K562 (cell line): Measurements from ENCODE around the gene SFSWAP. TPM values are rescaled to one million over a fixed set of nuclear protein-coding genes. Genes with fewer than 3 reads are reported as not detected.

ENCODE experiments used
- ATAC-seq: fragments of 200-7000 bp; cut with Tn5 transposase; 3 replicates; pipeline ENCODE4 v1.9.1; 2020; ENCODE audit warnings: moderate library complexity
- BruUV-seq: library from RNA; stranded (reverse); fragments of 400-500 nt; replicated peaks from 2 replicates; lab custom pipeline; 2021; lab: Mats Ljungman, UMichigan
- CTCF ChIA-PET: fragments of 300-600 bp; formaldehyde crosslinking; extraction: SDS; loops from one replicate; lab custom pipeline; 2021; ENCODE audit warnings: low intra/inter-chr PET ratio; lab: Yijun Ruan, JAX
- POLR2A ChIA-PET: fragments of 300-600, 350-650 bp; sonication (Branson Sonifier 250); formaldehyde crosslinking; extraction: SDS; loops from one replicate; lab custom pipeline; 2021; ENCODE audit warnings: antibody characterized with exemption, inconsistent platforms; lab: Yijun Ruan, JAX
- DNase-seq, 4 experiments: peaks; one replicate each; pipeline versions ENCODE4 v3.0.0 to v3.0.0-alpha.2; 2011 to 2018; ENCODE audit warnings: low spot score in 3 of 4, mixed read lengths in 3 of 4; ENCODE audit errors: extremely low read depth in 1 of 4
- FAIRE-seq: peaks from 2 replicates; lab custom pipeline; 2011; peaks lifted over from hg19 to GRCh38; lab: Jason Lieb, UNC
- H2AFZ ChIP-seq: 2 replicates; pipeline ENCODE4 v1.6.0; 2011; ENCODE audit warnings: low read depth, low read length, control low read depth, inconsistent platforms
- H3K27ac ChIP-seq: fragments of 200-600 bp; 3 replicates; pipeline ENCODE4 v1.8.0; 2011; ENCODE audit warnings: low read depth, mild to moderate bottlenecking, control low read depth, inconsistent platforms, low read length, moderate library complexity, mixed read lengths; ENCODE audit errors: extremely low read depth
- H3K27me3 ChIP-seq, 2 experiments: fragments of 300-600 bp in 1 of 2; 2 replicates in 1 of 2; 3 replicates in 1 of 2; pipeline versions ENCODE4 v1.6.0 to v1.8.0; 2011; ENCODE audit warnings: inconsistent platforms in 2 of 2, low read length in 2 of 2, mild to moderate bottlenecking in 1 of 2, mixed read lengths in 1 of 2, moderate library complexity in 1 of 2; ENCODE audit not compliant: control insufficient read depth in 2 of 2, insufficient read depth in 2 of 2
- H3K36me3 ChIP-seq: fragments of 300-600 bp; 3 replicates; pipeline ENCODE4 v1.8.0; 2011; ENCODE audit warnings: mild to moderate bottlenecking, low read length, inconsistent platforms; ENCODE audit not compliant: control insufficient read depth, insufficient read depth
- H3K4me1 ChIP-seq, 2 experiments: fragments of 200-600 bp in 1 of 2; replicated peaks in 1 of 2; 2 replicates in 1 of 2; 3 replicates in 1 of 2; pipeline versions ENCODE4 v1.5.1 to v1.8.0; 2011; ENCODE audit warnings: inconsistent platforms in 2 of 2, low read length in 2 of 2, mild to moderate bottlenecking in 1 of 2, mixed read lengths in 1 of 2, moderate library complexity in 1 of 2; ENCODE audit not compliant: control insufficient read depth in 2 of 2, insufficient read depth in 2 of 2
- H3K4me2 ChIP-seq: 2 replicates; pipeline ENCODE4 v1.6.1; 2011; ENCODE audit warnings: low read length, control low read depth, inconsistent platforms, mixed read lengths; ENCODE audit not compliant: insufficient read depth
- H3K4me3 ChIP-seq: fragments of 200-600 bp; sonication (generic), shearing (Covaris generic); 2 replicates; pipeline ENCODE4 v1.5.1; 2016; ENCODE audit warnings: control low read depth, inconsistent platforms
- H3K79me2 ChIP-seq: fragments of 200-600 bp; 3 replicates; pipeline ENCODE4 v1.8.0; 2011; ENCODE audit warnings: low read length, inconsistent platforms; ENCODE audit not compliant: control insufficient read depth, insufficient read depth
- H3K9ac ChIP-seq, 2 experiments: 2 replicates each; pipeline versions ENCODE4 v1.6.0 to v1.6.1; 2011; ENCODE audit warnings: low read depth in 2 of 2, low read length in 2 of 2, control low read depth in 1 of 2, inconsistent platforms in 1 of 2, mild to moderate bottlenecking in 1 of 2, mixed read lengths in 1 of 2; ENCODE audit not compliant: insufficient read depth in 1 of 2
- H3K9me1 ChIP-seq: one replicate; pipeline ENCODE4 v1.6.0; 2011; ENCODE audit warnings: inconsistent platforms, mild to moderate bottlenecking, low read length, moderate library complexity; ENCODE audit not compliant: control insufficient read depth, insufficient read depth
- H3K9me3 ChIP-seq: replicated peaks from 2 replicates; pipeline ENCODE4 v1.5.1; 2011; ENCODE audit warnings: low read depth, low read length, inconsistent platforms; ENCODE audit not compliant: control insufficient read depth, insufficient read depth
- H4K20me1 ChIP-seq: replicated peaks from 2 replicates; pipeline ENCODE4 v1.6.1; 2011; ENCODE audit warnings: low read length, inconsistent platforms, mixed read lengths; ENCODE audit not compliant: control insufficient read depth, insufficient read depth
- ADNP ChIP-seq: fragments of 200-800 bp; sonication (Bioruptor generic); IDR thresholded peaks from 2 replicates; pipeline ENCODE4 v1.6.1; 2016; ENCODE audit warnings: missing genetic modification characterization, missing compliant biosample characterization
- BCOR ChIP-seq: fragments of 450-650 bp; IDR thresholded peaks from 2 replicates; pipeline ENCODE4 v1.6.1; 2016
- BRD4 ChIP-seq: fragments of 200-600 bp; sonication (generic); IDR thresholded peaks from 2 replicates; pipeline ENCODE4 v1.6.1; 2017; ENCODE audit warnings: inconsistent platforms
- C11orf30 ChIP-seq: fragments of 450-650 bp; IDR thresholded peaks from 2 replicates; pipeline ENCODE4 v1.6.1; 2016; ENCODE audit warnings: low read depth, mild to moderate bottlenecking
- CCAR2 ChIP-seq: fragments of 200-400 bp; formaldehyde crosslinking; IDR thresholded peaks from 2 replicates; pipeline ENCODE4 v1.6.1; 2017; ENCODE audit warnings: mild to moderate bottlenecking, low read depth, low read length
- E2F6 ChIP-seq, 2 experiments: IDR thresholded peaks; 2 replicates each; pipeline ENCODE4 v1.6.1; 2011; ENCODE audit warnings: borderline replicate concordance in 1 of 2, control low read depth in 1 of 2, low read depth in 1 of 2, low read length in 1 of 2, mild to moderate bottlenecking in 1 of 2, mixed read lengths in 1 of 2, moderate library complexity in 1 of 2; ENCODE audit not compliant: insufficient read depth in 1 of 2, insufficient read length in 1 of 2, poor library complexity in 1 of 2, severe bottlenecking in 1 of 2; ENCODE audit errors: extremely low read depth in 1 of 2
- GTF2A2 ChIP-seq: IDR thresholded peaks from 2 replicates; pipeline ENCODE4 v1.6.1; 2016; ENCODE audit warnings: mild to moderate bottlenecking, missing genetic modification characterization, missing compliant biosample characterization
- HLTF ChIP-seq: fragments of 450-650 bp; IDR thresholded peaks from 2 replicates; pipeline ENCODE4 v1.6.1; 2016
- HNRNPK ChIP-seq: fragments of 200-400 bp; formaldehyde crosslinking; IDR thresholded peaks from one replicate; pipeline ENCODE4 v1.6.1; 2018; ENCODE audit warnings: mild to moderate bottlenecking, low read depth, low read length; ENCODE audit not compliant: poor library complexity, severe bottlenecking
- JUNB ChIP-seq: fragments of 450-650 bp; formaldehyde crosslinking; conservative IDR thresholded peaks from 2 replicates; pipeline ENCODE4 v1.4.0; 2020; ENCODE audit warnings: mild to moderate bottlenecking
- POLR3G ChIP-seq: IDR thresholded peaks from 2 replicates; pipeline ENCODE4 v1.6.1; 2011; ENCODE audit not compliant: insufficient read length, insufficient replicate concordance; ENCODE audit errors: extremely low read depth
- RBM25 ChIP-seq: fragments of 200-400 bp; formaldehyde crosslinking; IDR thresholded peaks from 2 replicates; pipeline ENCODE4 v1.6.1; 2018; ENCODE audit warnings: low read length, low read depth, moderate library complexity; ENCODE audit not compliant: severe bottlenecking
- TAF9B ChIP-seq: fragments of 450-650 bp; IDR thresholded peaks from 2 replicates; pipeline ENCODE4 v1.6.1; 2018; ENCODE audit warnings: mild to moderate bottlenecking; ENCODE audit not compliant: partially characterized antibody
- ZC3H4 ChIP-seq: sonication (generic); formaldehyde crosslinking; IDR thresholded peaks from 2 replicates; pipeline ENCODE4 v1.9.0; 2021; ENCODE audit warnings: missing genetic modification reagents, borderline replicate concordance
- WGBS: fragments of 100-300 bp; shearing (Covaris generic); methylation state at CpG from one replicate; pipeline ENCODE4 v1.1.6; 2016; ENCODE audit warnings: low coverage, mixed read lengths; ENCODE audit not compliant: insufficient coverage; ENCODE audit errors: missing lambda C conversion rate; 5-methylcytosine and 5-hydroxymethylcytosine counted together
- in situ Hi-C: fragments of 300-500 bp; cut with MboI; formaldehyde crosslinking; loops from 4 replicates; pipeline ENCODE4 v1.15.0; 2018; ENCODE audit warnings: inconsistent platforms, mixed read lengths
- intact Hi-C: fragments of 100-400 bp; cut with micrococcal nuclease; formaldehyde crosslinking; loops from 2 replicates; pipeline ENCODE4 v1.14.2; 2022
- polyA plus RNA-seq, 8 experiments: library from polyadenylated mRNA; depleted of rRNA in 4 of 8; stranded (reverse) in 5 of 8; unstranded in 3 of 8; fragments of >200 nt; fragmentation: Nextera tagmentation in 2 of 8; fragmentation: Illumina TruSeq in 1 of 8; extraction: Ambion mirVana in 2 of 8; extraction: Trizol in 1 of 8; gene quantifications; 2 replicates each; pipeline versions ENCODE4 v1.2.1 to v1.2.3, GENCODE V29; 2011 to 2014; ENCODE audit warnings: inconsistent platforms in 1 of 8, missing spikeins in 1 of 8
- total RNA-seq, 7 experiments: library from RNA; depleted of rRNA in 6 of 7; stranded (reverse); fragments of >200 nt in 6 of 7; fragmentation: Illumina TruSeq in 2 of 7; extraction: Trizol in 2 of 7; gene quantifications; 2 replicates each; pipeline versions ENCODE4 v1.2.1 to v1.2.3, GENCODE V29; 2011 to 2021; ENCODE audit warnings: low replicate concordance in 1 of 7
- TF ChIP-seq, protein P1 (sequence below): fragments of 450-650 bp; formaldehyde crosslinking; IDR thresholded peaks from 2 replicates; pipeline ENCODE4 v1.4.0; 2022; ENCODE audit warnings: missing genetic modification characterization

SFSWAP gene
- total and polyA plus RNA-seq, 9 of the 15 experiments (the other 6 are each of a cell fraction or from before 2014, with no cell fraction given): 2.4 to 60.4 (median 32.6) TPM

GRCh38 chr12:131761638-131762037, 50.7 kb downstream of the SFSWAP start:
- intact Hi-C loops: no loop called here
- in situ Hi-C loops: no loop called here
- no peak for FAIRE-seq
- H3K9me1 ChIP-seq: no peaks in the 10 kb centered on the region
- DNase-seq: no peak
- no peaks in the 10 kb centered on the region for H3K79me2 ChIP-seq
- TF ChIP-seq C11orf30 (no peak), GTF2A2 (tag) (no peak), ADNP (tag) (peak; percentile 84), ZC3H4 (CRISPR knock-in tag) (no peak), BCOR (peak; percentile 54; the same call in 1 of the 2 replicates), HNRNPK (no peak), BRD4 (no peak), TAF9B (no peak), E2F6 (IDR thresholded peaks at IDR 0.05; ENCODE audit: borderline replicate concordance in 1 of 2, extremely low read depth in 1 of 2, insufficient read depth in 1 of 2, insufficient read length in 1 of 2, low read depth in 1 of 2, low read length in 1 of 2, poor library complexity in 1 of 2, severe bottlenecking in 1 of 2) (no peak), JUNB (CRISPR knock-in tag) (no peak), RBM25 (peak; percentile 74), HLTF (no peak), CCAR2 (no peak), POLR3G (no peak)
- TF ChIP-seq, protein P1, sequence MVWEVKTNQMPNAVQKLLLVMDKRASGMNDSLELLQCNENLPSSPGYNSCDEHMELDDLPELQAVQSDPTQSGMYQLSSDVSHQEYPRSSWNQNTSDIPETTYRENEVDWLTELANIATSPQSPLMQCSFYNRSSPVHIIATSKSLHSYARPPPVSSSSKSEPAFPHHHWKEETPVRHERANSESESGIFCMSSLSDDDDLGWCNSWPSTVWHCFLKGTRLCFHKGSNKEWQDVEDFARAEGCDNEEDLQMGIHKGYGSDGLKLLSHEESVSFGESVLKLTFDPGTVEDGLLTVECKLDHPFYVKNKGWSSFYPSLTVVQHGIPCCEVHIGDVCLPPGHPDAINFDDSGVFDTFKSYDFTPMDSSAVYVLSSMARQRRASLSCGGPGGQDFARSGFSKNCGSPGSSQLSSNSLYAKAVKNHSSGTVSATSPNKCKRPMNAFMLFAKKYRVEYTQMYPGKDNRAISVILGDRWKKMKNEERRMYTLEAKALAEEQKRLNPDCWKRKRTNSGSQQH (CRISPR knock-in tag): no peak
- peaks cover 78% of the 10 kb centered on the region; the same call in 2 of the 3 replicates for H3K36me3 ChIP-seq
- no TSS peak for BruUV-seq
- H3K27me3 ChIP-seq: no peaks in the 10 kb centered on the region
- 98% methylated on average over 5 of the region's 5 CpGs for WGBS
- POLR2A ChIA-PET: no interaction called here
- no peaks in the 10 kb centered on the region for H3K9me3 ChIP-seq
- H3K4me3 ChIP-seq: no peak overlapping the region
- H3K4me2 ChIP-seq: no peak overlapping the region
- CTCF ChIA-PET: no interaction called here
- no peak overlapping the region for H3K9ac ChIP-seq
- ATAC-seq: no peak
- no peak overlapping the region for H2AFZ ChIP-seq
- H3K27ac ChIP-seq: no peak overlapping the region
- no peaks in the 10 kb centered on the region; a peak in 1 of 5 replicates for H3K4me1 ChIP-seq
- H4K20me1 ChIP-seq: no peaks in the 10 kb centered on the region
